DND-41 (cell line): ENCODE data around the gene AOPEP.

Experiments used
- ATAC-seq: fragments of 200-7000 bp; cut with Tn5 transposase; 3 replicates; pipeline ENCODE4 v1.9.1; 2021; ENCODE audit warnings: low read depth; ENCODE audit not compliant: insufficient read depth
- DNase-seq: peaks from one replicate; pipeline ENCODE4 v3.0.0-alpha.2; 2020
- H2AFZ ChIP-seq: 2 replicates; pipeline ENCODE4 v1.6.0; 2012; ENCODE audit warnings: low read depth, low read length
- H3K27ac ChIP-seq: 2 replicates; pipeline ENCODE4 v1.5.1; 2012; ENCODE audit warnings: low read length, inconsistent platforms
- H3K27me3 ChIP-seq: fragments of 200-600 bp; sonication (generic); 2 replicates; pipeline ENCODE4 v1.6.0; 2012; ENCODE audit warnings: low read length, mild to moderate bottlenecking, inconsistent platforms; ENCODE audit not compliant: insufficient read depth, poor library complexity
- H3K36me3 ChIP-seq: 2 replicates; pipeline ENCODE4 v1.5.1; 2012; ENCODE audit warnings: low read length, inconsistent platforms; ENCODE audit not compliant: insufficient read depth
- H3K4me1 ChIP-seq: 2 replicates; pipeline ENCODE4 v1.5.1; 2012; ENCODE audit warnings: mild to moderate bottlenecking, low read length; ENCODE audit not compliant: insufficient read depth
- H3K4me2 ChIP-seq: 2 replicates; pipeline ENCODE4 v1.6.0; 2012; ENCODE audit warnings: mild to moderate bottlenecking, moderate library complexity, low read length, inconsistent platforms; ENCODE audit not compliant: insufficient read depth
- H3K4me3 ChIP-seq, 2 experiments: fragments of 200-600 bp in 1 of 2; shearing (Covaris generic) in 1 of 2; 2 replicates each; pipeline ENCODE4 v1.5.1; 2012 to 2016; ENCODE audit warnings: inconsistent platforms in 2 of 2, low read length in 2 of 2, mild to moderate bottlenecking in 2 of 2, low read depth in 1 of 2, moderate library complexity in 1 of 2
- H3K79me2 ChIP-seq: 2 replicates; pipeline ENCODE4 v1.6.0; 2012; ENCODE audit warnings: low read length, inconsistent platforms; ENCODE audit not compliant: insufficient read depth
- H3K9ac ChIP-seq: 2 replicates; pipeline ENCODE4 v1.6.0; 2012; ENCODE audit warnings: low read depth, mild to moderate bottlenecking, inconsistent platforms, low read length, moderate library complexity
- H3K9me3 ChIP-seq: 2 replicates; pipeline ENCODE4 v1.5.1; 2012; ENCODE audit warnings: low read length, moderate library complexity, mild to moderate bottlenecking, inconsistent platforms; ENCODE audit not compliant: insufficient read depth, severe bottlenecking
- H4K20me1 ChIP-seq: 2 replicates; pipeline ENCODE4 v1.6.0; 2012; ENCODE audit warnings: low read length; ENCODE audit not compliant: insufficient read depth
- CTCF ChIP-seq: IDR thresholded peaks from 2 replicates; pipeline ENCODE4 v1.5.1; 2012; ENCODE audit warnings: borderline replicate concordance, low read length, moderate library complexity, mild to moderate bottlenecking; ENCODE audit not compliant: poor library complexity, severe bottlenecking; ENCODE audit errors: extremely low read depth
- EZH2 ChIP-seq: IDR thresholded peaks from 3 replicates; pipeline ENCODE4 v1.6.1; 2012; ENCODE audit warnings: borderline replicate concordance, low read depth, mild to moderate bottlenecking, moderate library complexity, low read length, inconsistent platforms; ENCODE audit not compliant: severe bottlenecking

Gene AOPEP

GRCh38 chr9:94817291-94818177 lies 91.0 kb downstream of the AOPEP start:
- Histone ChIP-seq H3K9ac (no peak overlapping the region), H3K4me3 (no peak overlapping the region), H3K36me3 (peaks cover 10% of the 10 kb centered on the region; the same call in 1 of the 2 replicates), H3K9me3 (peaks cover 2% of the 10 kb centered on the region), H4K20me1 (no peaks in the 10 kb centered on the region), H3K27ac (no peak overlapping the region), H3K27me3 (no peaks in the 10 kb centered on the region), H2AFZ (no peak overlapping the region), H3K4me2 (no peak overlapping the region), H3K79me2 (no peaks in the 10 kb centered on the region), H3K4me1 (no peaks in the 10 kb centered on the region)
- DNase-seq = no peak
- TF ChIP-seq CTCF (no peak), EZH2 (no peak)
- no peak for ATAC-seq

GRCh38 chr9:94818178-94818541 lies 91.7 kb downstream of the AOPEP start:
- no peak for DNase-seq
- no peak overlapping the region for H3K27ac ChIP-seq
- peaks cover 10% of the 10 kb centered on the region; the same call in 1 of the 2 replicates for H3K36me3 ChIP-seq
- H2AFZ ChIP-seq = no peak overlapping the region
- no peak overlapping the region for H3K4me3 ChIP-seq
- H3K9me3 ChIP-seq = peaks cover 2% of the 10 kb centered on the region
- H3K9ac ChIP-seq = no peak overlapping the region
- no peaks in the 10 kb centered on the region for H3K79me2 ChIP-seq
- H4K20me1 ChIP-seq = no peaks in the 10 kb centered on the region
- ATAC-seq = no peak
- no peak overlapping the region for H3K4me2 ChIP-seq
- H3K4me1 ChIP-seq = no peaks in the 10 kb centered on the region
- no peak for TF ChIP-seq EZH2
- TF ChIP-seq CTCF = no peak
- H3K27me3 ChIP-seq = no peaks in the 10 kb centered on the region

GRCh38 chr9:94819161-94819687 lies 92.7 kb downstream of the AOPEP start:
- Histone ChIP-seq H3K79me2 (no peaks in the 10 kb centered on the region), H4K20me1 (no peaks in the 10 kb centered on the region), H3K4me2 (no peak overlapping the region), H3K4me3 (no peak overlapping the region), H2AFZ (no peak overlapping the region), H3K9me3 (peaks cover 2% of the 10 kb centered on the region), H3K27ac (no peak overlapping the region), H3K27me3 (no peaks in the 10 kb centered on the region), H3K9ac (no peak overlapping the region), H3K4me1 (no peaks in the 10 kb centered on the region), H3K36me3 (peaks cover 6% of the 10 kb centered on the region; the same call in 1 of the 2 replicates)
- TF ChIP-seq EZH2 (no peak), CTCF (no peak)
- ATAC-seq (no peak), DNase-seq (no peak)
